Naive thymus-derived CD4-positive, alpha-beta T cell (primary cell): Measurements from ENCODE around the gene AKT3. TPM values are rescaled to one million over a fixed set of nuclear protein-coding genes. Genes with fewer than 3 reads are reported as not detected.
"Not testable (repeated sequence)": the region's sequence is repeated elsewhere in the genome, so short reads cannot be mapped to it uniquely, and the experiment has no call there.

Experiments used
- ATAC-seq: fragments of 150-1000 bp; cut with Tn5 transposase; 2 replicates; pipeline ENCODE4 v1.10.0; 2021; ENCODE audit warnings: mild to moderate bottlenecking, moderate library complexity
- CTCF ChIA-PET: fragments of 350-600 bp; sonication (Branson Sonifier 250); formaldehyde crosslinking; loops from one replicate; lab custom pipeline; 2021; ENCODE audit warnings: antibody characterized with exemption; lab: Charles Lee
- POLR2A ChIA-PET: fragments of 350-600 bp; sonication (Branson Sonifier 250); formaldehyde crosslinking; loops from one replicate; lab custom pipeline; 2021; ENCODE audit warnings: antibody characterized with exemption, inconsistent platforms; lab: Charles Lee
- DNase-seq, 9 donors: peaks; one replicate each; pipeline versions ENCODE4 v3.0.0 to v3.0.0-alpha.2; 2020 to 2022; ENCODE audit warnings: mixed read lengths in 1 of 9
- H3K27ac ChIP-seq: one replicate; pipeline ENCODE4 v1.7.0; 2013; ENCODE audit warnings: mild to moderate bottlenecking, low read depth, low read length, moderate library complexity
- H3K27me3 ChIP-seq, 2 donors: one replicate each; pipeline ENCODE4 v1.7.0; 2013; ENCODE audit warnings: low read length in 2 of 2, mild to moderate bottlenecking in 2 of 2, moderate library complexity in 2 of 2; ENCODE audit not compliant: control insufficient read depth in 2 of 2, insufficient read depth in 2 of 2
- H3K36me3 ChIP-seq, 3 experiments: 1 replicate in 2 of 3; 2 replicates in 1 of 3; pipeline ENCODE4 v1.7.0; 2013; ENCODE audit warnings: low read length in 3 of 3, mild to moderate bottlenecking in 3 of 3, moderate library complexity in 1 of 3; ENCODE audit not compliant: insufficient read depth in 3 of 3, control insufficient read depth in 2 of 3
- H3K4me1 ChIP-seq, 2 donors: one replicate each; pipeline ENCODE4 v1.7.0; 2013; ENCODE audit warnings: low read length in 2 of 2, mild to moderate bottlenecking in 2 of 2, moderate library complexity in 1 of 2; ENCODE audit not compliant: control insufficient read depth in 2 of 2, insufficient read depth in 2 of 2
- H3K4me3 ChIP-seq: 2 replicates; pipeline ENCODE4 v1.7.0; 2013; ENCODE audit warnings: mild to moderate bottlenecking, low read length
- H3K9me3 ChIP-seq, 3 experiments: 1 replicate in 2 of 3; 2 replicates in 1 of 3; pipeline ENCODE4 v1.7.0; 2013; ENCODE audit warnings: low read length in 3 of 3; ENCODE audit not compliant: control insufficient read depth in 2 of 3
- H3K27ac Mint-ChIP-seq, 9 donors: one replicate each; pipeline ENCODE4 v1.8.0; 2020 to 2022; ENCODE audit warnings: mixed read lengths in 9 of 9, mild to moderate bottlenecking in 8 of 9, moderate library complexity in 5 of 9, inconsistent platforms in 2 of 9
- H3K27me3 Mint-ChIP-seq, 5 donors: one replicate each; pipeline ENCODE4 v1.8.0; 2021 to 2022; ENCODE audit warnings: mixed read lengths in 5 of 5, mild to moderate bottlenecking in 1 of 5
- H3K36me3 Mint-ChIP-seq, 5 donors: one replicate each; pipeline ENCODE4 v1.8.0; 2020 to 2022; ENCODE audit warnings: mixed read lengths in 5 of 5, mild to moderate bottlenecking in 3 of 5, inconsistent platforms in 1 of 5
- H3K4me1 Mint-ChIP-seq, 7 donors: one replicate each; pipeline ENCODE4 v1.8.0; 2020 to 2022; ENCODE audit warnings: mixed read lengths in 7 of 7, mild to moderate bottlenecking in 3 of 7, inconsistent platforms in 1 of 7
- H3K4me3 Mint-ChIP-seq, 10 donors: one replicate each; pipeline ENCODE4 v1.8.0; 2020 to 2022; ENCODE audit warnings: mild to moderate bottlenecking in 10 of 10, mixed read lengths in 10 of 10, moderate library complexity in 6 of 10, inconsistent platforms in 2 of 10
- H3K9me3 Mint-ChIP-seq, 11 donors: one replicate each; pipeline ENCODE4 v1.8.0; 2020 to 2022; ENCODE audit warnings: mixed read lengths in 11 of 11, mild to moderate bottlenecking in 4 of 11, inconsistent platforms in 1 of 11, moderate library complexity in 1 of 11
- intact Hi-C, 2 donors: fragments of 100-400 bp; cut with micrococcal nuclease; formaldehyde crosslinking; loops; one replicate each; pipeline ENCODE4 v1.15.1; 2023
- polyA plus RNA-seq, 2 donors: library from polyadenylated mRNA; unstranded; fragments of 300-500 nt; fragmentation: Illumina TruSeq; gene quantifications; one replicate each; pipeline ENCODE4 v1.2.3, GENCODE V29; 2021
- total RNA-seq, 6 experiments: library from RNA in 5 of 6; stranded (reverse) in 5 of 6; gene quantifications; 1 replicate in 5 of 6; 2 replicates in 1 of 6; pipeline ENCODE4 v1.2.3 and lab custom pipeline; 2021 to 2026

Gene AKT3
- total and polyA plus RNA-seq, 7 experiments from 2014 or later: 1.6 to 123 (median 69.4) TPM

DNA sequence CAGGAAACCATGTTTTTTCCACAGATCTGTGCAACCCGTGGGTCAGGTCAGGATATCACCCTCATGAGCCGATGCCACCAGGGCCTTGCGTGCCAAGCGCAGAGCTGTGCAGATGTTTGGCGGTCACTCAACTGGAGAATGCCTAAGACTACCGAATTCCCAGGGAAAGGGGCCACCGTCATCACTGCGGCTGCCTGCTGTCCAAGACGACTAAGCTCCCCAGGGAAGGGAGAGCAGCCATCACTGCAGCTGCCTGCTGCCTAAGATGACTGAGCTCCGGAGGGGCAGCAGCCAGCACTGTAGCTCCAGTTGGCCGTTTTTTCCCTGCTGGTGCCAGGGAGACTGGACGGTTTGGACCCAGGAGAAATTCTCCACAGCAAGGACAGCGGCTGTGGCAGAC, 31.1 kb downstream of the AKT3 start:
- peaks cover 6 to 15% (median 12%) of the 10 kb centered on the region in 3 experiments for H3K9me3 ChIP-seq
- H3K4me1 Mint-ChIP-seq: peaks cover 9 to 46% (median 22%) of the 10 kb centered on the region in 7 donors

DNA sequence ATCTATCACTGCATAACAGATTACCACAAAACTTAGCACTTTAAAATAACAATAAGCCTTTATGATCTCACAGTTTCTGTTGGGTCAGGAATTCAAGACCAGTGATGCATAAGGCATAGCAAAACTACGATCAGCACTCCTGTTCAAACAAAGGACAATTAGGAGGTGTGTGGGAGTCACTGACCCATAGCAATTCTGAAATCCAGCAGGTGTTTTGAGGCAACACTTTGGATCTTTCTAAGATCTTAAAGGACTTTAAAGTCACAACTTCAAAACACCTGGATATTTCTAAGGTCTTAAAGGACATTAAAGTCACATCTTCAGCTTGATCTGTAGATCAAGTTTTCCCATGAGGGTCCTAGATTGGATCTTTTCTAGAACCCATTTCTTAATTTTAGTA, 35.3 kb downstream of the AKT3 start:
- POLR2A ChIA-PET: no interaction called here
- CTCF ChIA-PET: interaction anchor here (0.7 kb wide), 1 partner anchor 485 kb away, joined by 10 read pairs; no protein-coding TSS in a partner anchor
- no peak overlapping the region for H3K4me3 Mint-ChIP-seq

More for the DNA sequence above, 31.1 kb downstream of the AKT3 start:
- intact Hi-C loops: no loop called here
- CTCF ChIA-PET: no interaction called here
- no peaks in the 10 kb centered on the region for H3K4me1 ChIP-seq
- H3K4me3 ChIP-seq: no peak overlapping the region
- POLR2A ChIA-PET: no interaction called here
- Mint-ChIP-seq H3K27ac (no peak overlapping the region), H3K27me3 (no peaks in the 10 kb centered on the region), H3K36me3 (peaks cover 34 to 72% (median 69%) of the 10 kb centered on the region in 5 donors), H3K4me3 (no peak overlapping the region), H3K9me3 (peaks cover 14 to 56% (median 36%) of the 10 kb centered on the region in 11 donors)
- H3K36me3 ChIP-seq: peaks cover 0 to 12% (median 0%) of the 10 kb centered on the region in 3 experiments
- DNase-seq (no peak), ATAC-seq (no peak)
- no peaks in the 10 kb centered on the region for H3K27me3 ChIP-seq
- no peak overlapping the region for H3K27ac ChIP-seq

DNA sequence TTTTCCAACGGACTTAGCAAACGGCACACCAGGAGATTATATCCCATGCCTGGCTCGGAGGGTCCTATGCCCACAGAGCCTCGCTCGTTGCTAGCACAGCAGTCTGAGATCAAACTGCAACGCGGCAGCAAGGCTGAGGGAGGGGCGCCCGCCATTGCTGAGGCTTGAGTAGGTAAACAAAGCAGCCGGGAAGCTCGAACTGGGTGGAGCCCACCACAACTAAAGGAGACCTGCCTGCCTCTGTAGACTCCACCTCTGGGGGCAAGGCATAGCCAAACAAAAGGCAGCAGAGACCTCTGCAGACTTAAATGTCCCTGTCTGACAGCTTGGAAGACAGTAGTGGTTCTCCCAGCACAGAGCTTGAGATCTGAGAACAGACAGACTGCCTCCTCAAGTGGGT, 42.7 kb downstream of the AKT3 start:
- not testable (repeated sequence) for H3K27me3 Mint-ChIP-seq, H3K4me3 ChIP-seq, ATAC-seq, H3K27me3 ChIP-seq, H3K9me3 ChIP-seq, H3K36me3 ChIP-seq
- Histone ChIP-seq H3K27ac (peak overlapping the region; percentile 14), H3K4me1 (peaks cover 0 to 20% of the 10 kb centered on the region in 2 donors)
- H3K9me3 Mint-ChIP-seq: peaks cover 0 to 33% (median 13%) of the 10 kb centered on the region in 11 donors
- DNase-seq: peak in 7 of 9 donors; percentile 31 to 78 (median 62)
- intact Hi-C loops: loop anchor here in 1 of 2 donors (2.0 to 5.0 kb wide), 3 partner anchors 15 to 43 kb away; partner anchors contain the start of gene AKT3
- H3K36me3 Mint-ChIP-seq: peaks cover 12 to 57% (median 36%) of the 10 kb centered on the region in 5 donors
- H3K4me1 Mint-ChIP-seq: peaks cover 40 to 81% (median 76%) of the 10 kb centered on the region in 7 donors
- peak overlapping the region; percentile 36 to 87 (median 77) for H3K4me3 Mint-ChIP-seq
- H3K27ac Mint-ChIP-seq: peak overlapping the region in 8 of 9 donors; percentile 74 to 95 (median 86)
- ChIA-PET CTCF (interaction anchor here (0.6 kb wide), 1 partner anchor 118 kb away, joined by 3 read pairs; no protein-coding TSS in a partner anchor), POLR2A (interaction anchor here (1.3 kb wide), 1 partner anchor 31 kb away, joined by 3 read pairs; no protein-coding TSS in a partner anchor)

More for the DNA sequence above, 35.3 kb downstream of the AKT3 start:
- Histone ChIP-seq H3K4me1 (no peaks in the 10 kb centered on the region), H3K4me3 (no peak overlapping the region), H3K36me3 (peaks cover 0 to 15% (median 0%) of the 10 kb centered on the region in 3 experiments), H3K9me3 (peaks cover 0 to 5% (median 0%) of the 10 kb centered on the region in 3 experiments), H3K27ac (no peak overlapping the region), H3K27me3 (no peaks in the 10 kb centered on the region)
- no peak for DNase-seq
- ATAC-seq: no peak
- peak overlapping the region in 1 of 9 donors; percentile 2 for H3K27ac Mint-ChIP-seq
- H3K9me3 Mint-ChIP-seq: peaks cover 0 to 31% (median 21%) of the 10 kb centered on the region in 11 donors
- intact Hi-C loops: no loop called here
- peaks cover 2 to 35% (median 23%) of the 10 kb centered on the region in 7 donors for H3K4me1 Mint-ChIP-seq
- no peaks in the 10 kb centered on the region for H3K27me3 Mint-ChIP-seq
- peaks cover 12 to 54% (median 39%) of the 10 kb centered on the region in 5 donors for H3K36me3 Mint-ChIP-seq

DNA sequence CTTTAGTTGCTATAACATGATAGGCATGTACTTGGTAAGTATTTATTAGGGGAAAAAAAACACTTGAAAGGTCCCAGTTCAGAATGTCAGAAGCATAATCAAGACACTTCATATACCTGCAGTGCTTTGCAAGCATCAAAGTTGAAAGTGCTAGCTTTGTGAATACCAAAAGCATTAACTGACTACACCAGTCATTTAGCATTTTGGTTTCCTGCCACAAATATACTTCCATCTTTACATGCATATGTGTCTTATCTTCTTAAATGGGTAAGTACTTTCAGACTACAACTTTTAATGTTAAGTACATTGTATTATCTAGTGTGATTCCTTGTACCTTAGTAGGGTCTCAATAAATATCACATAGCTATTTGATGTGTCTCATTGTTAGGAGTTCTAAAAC, 43.7 kb downstream of the AKT3 start:
- ChIA-PET POLR2A (interaction anchor here (0.7 kb wide), 1 partner anchor 16 kb away, joined by 3 read pairs; no protein-coding TSS in a partner anchor), CTCF (no interaction called here)
- Mint-ChIP-seq H3K27ac (peak overlapping the region in 8 of 9 donors; percentile 14 to 95 (median 40)), H3K27me3 (no peaks in the 10 kb centered on the region), H3K4me1 (peaks cover 40 to 90% (median 76%) of the 10 kb centered on the region in 7 donors), H3K36me3 (peaks cover 12 to 50% (median 36%) of the 10 kb centered on the region in 5 donors), H3K4me3 (peak overlapping the region in 4 of 10 donors; percentile 21 to 87 (median 60)), H3K9me3 (peaks cover 0 to 33% (median 11%) of the 10 kb centered on the region in 11 donors)
- no peaks in the 10 kb centered on the region for H3K9me3 ChIP-seq
- peaks cover 0 to 20% of the 10 kb centered on the region in 2 donors for H3K4me1 ChIP-seq
- H3K4me3 ChIP-seq: no peak overlapping the region
- H3K27ac ChIP-seq: no peak overlapping the region
- no peaks in the 10 kb centered on the region for H3K36me3 ChIP-seq
- ATAC-seq (no peak), DNase-seq (peak in 3 of 9 donors; percentile 7 to 17 (median 10))
- no peaks in the 10 kb centered on the region for H3K27me3 ChIP-seq
- intact Hi-C loops: loop anchor here in 1 of 2 donors (2.0 to 5.0 kb wide), 3 partner anchors 14 to 44 kb away; partner anchors contain the start of gene AKT3

DNA sequence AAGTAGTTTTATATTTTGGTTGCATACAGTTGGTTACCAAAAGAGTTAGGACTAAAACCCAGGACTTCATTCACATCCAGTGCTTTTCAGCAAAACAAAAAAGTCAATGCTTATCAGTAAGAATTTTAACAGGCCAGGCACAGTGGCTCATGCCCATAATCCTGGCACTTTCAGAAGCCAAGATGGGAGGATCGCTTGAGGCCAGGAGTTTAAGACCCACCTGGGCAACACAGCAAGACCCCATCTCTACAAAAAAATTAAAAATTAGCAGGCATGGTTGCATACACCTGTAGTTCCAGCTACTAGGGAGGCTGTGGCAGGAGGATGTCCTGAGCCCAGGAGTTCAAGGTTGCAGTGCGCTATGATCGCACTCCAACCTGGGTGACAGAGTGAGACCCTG, 47.3 kb downstream of the AKT3 start:
- DNase-seq: no peak
- Histone ChIP-seq H3K9me3 (no peaks in the 10 kb centered on the region), H3K36me3 (no peaks in the 10 kb centered on the region), H3K27ac (no peak overlapping the region), H3K27me3 (no peaks in the 10 kb centered on the region), H3K4me3 (no peak overlapping the region), H3K4me1 (peaks cover 0 to 17% of the 10 kb centered on the region in 2 donors)
- no peak for ATAC-seq
- peaks cover 33 to 80% (median 65%) of the 10 kb centered on the region in 7 donors for H3K4me1 Mint-ChIP-seq
- H3K4me3 Mint-ChIP-seq: no peak overlapping the region
- peak overlapping the region in 1 of 9 donors; percentile 32 for H3K27ac Mint-ChIP-seq
- peaks cover 0 to 3% (median 0%) of the 10 kb centered on the region in 11 donors for H3K9me3 Mint-ChIP-seq
- peaks cover 0 to 28% (median 21%) of the 10 kb centered on the region in 5 donors for H3K36me3 Mint-ChIP-seq
- ChIA-PET CTCF (no interaction called here), POLR2A (no interaction called here)
- no peaks in the 10 kb centered on the region for H3K27me3 Mint-ChIP-seq
- intact Hi-C loops: loop anchor here in 1 of 2 donors (5.0 kb wide), 1 partner anchor 35 kb away; no protein-coding TSS in a partner anchor

DNA sequence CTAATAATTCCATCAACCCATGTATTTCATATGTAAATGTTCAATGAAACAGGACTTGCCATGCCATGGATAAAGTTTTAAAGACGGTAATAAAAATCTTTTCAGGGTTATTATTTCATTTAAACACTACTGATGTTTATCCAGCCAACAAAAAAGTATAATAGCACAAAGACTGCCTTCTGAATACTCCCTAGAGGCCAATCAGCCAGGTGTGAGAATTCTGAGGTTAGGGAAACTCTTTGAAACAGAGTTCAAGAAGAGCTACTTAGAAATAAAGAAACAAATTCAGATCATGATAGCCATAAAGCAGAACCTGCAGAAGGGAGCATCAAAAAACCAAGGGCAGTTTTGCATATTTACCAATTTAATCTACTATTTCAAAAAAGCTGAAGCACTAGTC, 48.7 kb downstream of the AKT3 start:
- H3K27ac Mint-ChIP-seq: no peak overlapping the region
- peaks cover 25 to 77% (median 63%) of the 10 kb centered on the region in 7 donors for H3K4me1 Mint-ChIP-seq
- ChIA-PET POLR2A (interaction anchor here (1.0 kb wide), 1 partner anchor 9 kb away, joined by 4 read pairs; no protein-coding TSS in a partner anchor), CTCF (interaction anchor here (0.7 kb wide), 1 partner anchor 264 kb away, joined by 3 read pairs; no protein-coding TSS in a partner anchor)
- H3K36me3 Mint-ChIP-seq: peaks cover 3 to 37% (median 27%) of the 10 kb centered on the region in 5 donors
- no peak for ATAC-seq
- intact Hi-C loops: loop anchor here in 1 of 2 donors (5.0 kb wide), 1 partner anchor 36 kb away; no protein-coding TSS in a partner anchor
- H3K9me3 Mint-ChIP-seq: peaks cover 0 to 4% (median 0%) of the 10 kb centered on the region in 11 donors
- Histone ChIP-seq H3K9me3 (no peaks in the 10 kb centered on the region), H3K27me3 (no peaks in the 10 kb centered on the region), H3K27ac (no peak overlapping the region), H3K36me3 (no peaks in the 10 kb centered on the region), H3K4me3 (no peak overlapping the region), H3K4me1 (peaks cover 0 to 6% of the 10 kb centered on the region in 2 donors)
- no peak for DNase-seq
- H3K27me3 Mint-ChIP-seq: no peaks in the 10 kb centered on the region
- H3K4me3 Mint-ChIP-seq: no peak overlapping the region
